Keratinocyte (primary cell): ENCODE measurements around the gene CD81. TPM values are rescaled to one million over a fixed set of nuclear protein-coding genes. Genes with fewer than 3 reads are reported as not detected.
A peak's percentile ranks its signal among the peaks of the same experiment; 100 is the strongest.

Experiments
- DNase-seq: peaks from one replicate; pipeline ENCODE4 v3.0.0-alpha.2; 2011; ENCODE audit warnings: low read depth, missing footprints, low spot score
- FAIRE-seq: peaks from 2 replicates; lab custom pipeline; 2011; peaks lifted over from hg19 to GRCh38; lab: Jason Lieb, UNC
- H2AFZ ChIP-seq: 2 replicates; pipeline ENCODE4 v1.6.0; 2012; ENCODE audit warnings: low read length, control low read depth, inconsistent platforms; ENCODE audit not compliant: control insufficient read depth
- H3K27ac ChIP-seq: 2 replicates; pipeline ENCODE4 v1.5.1; 2011; ENCODE audit warnings: low read length; ENCODE audit not compliant: control insufficient read depth, insufficient read depth
- H3K27me3 ChIP-seq: 3 replicates; pipeline ENCODE4 v1.6.0; 2011; ENCODE audit warnings: low read length; ENCODE audit not compliant: control insufficient read depth, insufficient read depth; ENCODE audit errors: extremely low read depth
- H3K36me3 ChIP-seq, 2 experiments: 2 replicates in 1 of 2; 3 replicates in 1 of 2; pipeline ENCODE4 v1.5.1; 2011; ENCODE audit warnings: low read length in 2 of 2, mild to moderate bottlenecking in 1 of 2; ENCODE audit not compliant: control insufficient read depth in 2 of 2, insufficient read depth in 2 of 2; ENCODE audit errors: extremely low read depth in 1 of 2
- H3K4me1 ChIP-seq: 3 replicates; pipeline ENCODE4 v1.5.1; 2011; ENCODE audit warnings: low read length; ENCODE audit not compliant: control insufficient read depth, insufficient read depth; ENCODE audit errors: extremely low read depth
- H3K4me2 ChIP-seq: 3 replicates; pipeline ENCODE4 v1.6.0; 2011; ENCODE audit warnings: low read depth, low read length; ENCODE audit not compliant: control insufficient read depth, insufficient read depth; ENCODE audit errors: extremely low read depth
- H3K4me3 ChIP-seq, 3 experiments: fragments of 200-600 bp in 1 of 3; sonication (generic) in 1 of 3; 2 replicates in 2 of 3; 3 replicates in 1 of 3; pipeline ENCODE4 v1.5.1; 2011 to 2016; ENCODE audit warnings: low read length in 3 of 3, mild to moderate bottlenecking in 3 of 3, control low read depth in 2 of 3, inconsistent platforms in 1 of 3, low read depth in 1 of 3, mixed read lengths in 1 of 3, mixed run types in 1 of 3, moderate library complexity in 1 of 3; ENCODE audit not compliant: control insufficient read depth in 2 of 3, insufficient read depth in 2 of 3; ENCODE audit errors: extremely low read depth in 1 of 3
- H3K79me2 ChIP-seq: 2 replicates; pipeline ENCODE4 v1.6.0; 2012; ENCODE audit warnings: low read length; ENCODE audit not compliant: control insufficient read depth, insufficient read depth
- H3K9ac ChIP-seq: 3 replicates; pipeline ENCODE4 v1.6.0; 2011; ENCODE audit warnings: low read length; ENCODE audit not compliant: control insufficient read depth, insufficient read depth; ENCODE audit errors: extremely low read depth
- H3K9me1 ChIP-seq: 3 replicates; pipeline ENCODE4 v1.6.0; 2011; ENCODE audit warnings: low read length; ENCODE audit not compliant: control insufficient read depth, insufficient read depth; ENCODE audit errors: extremely low read depth
- H3K9me3 ChIP-seq: 2 replicates; pipeline ENCODE4 v1.5.1; 2012; ENCODE audit warnings: low read depth, low read length; ENCODE audit not compliant: control insufficient read depth
- H4K20me1 ChIP-seq: 3 replicates; pipeline ENCODE4 v1.6.0; 2011; ENCODE audit warnings: low read length; ENCODE audit not compliant: control insufficient read depth, insufficient read depth; ENCODE audit errors: extremely low read depth
- EZH2 ChIP-seq: IDR thresholded peaks from one replicate; pipeline ENCODE4 v1.6.1; 2012; ENCODE audit warnings: inconsistent platforms, mild to moderate bottlenecking, low read length, moderate library complexity
- dilution Hi-C: fragments of 300-500 bp; cut with MboI; formaldehyde crosslinking; loops from one replicate; pipeline ENCODE4 v1.7.0; 2020; ENCODE audit warnings: low sequenced_read_pairs; ENCODE audit not compliant: extremely low pct_ligation_motif_present
- polyA minus RNA-seq, 3 experiments: library from RNA; depleted of rRNA, polyadenylated mRNA; stranded (reverse); fragments of >200 nt; gene quantifications; 1 replicate in 1 of 3; 2 replicates in 1 of 3; 3 replicates in 1 of 3; pipeline ENCODE4 v1.2.3, GENCODE V29; 2011
- polyA plus RNA-seq, 5 experiments: library from polyadenylated mRNA; depleted of rRNA in 3 of 5; stranded (reverse) in 3 of 5; stranded (forward) in 1 of 5; unstranded in 1 of 5; fragments of >200 nt; gene quantifications; 1 replicate in 1 of 5; 2 replicates in 3 of 5; 3 replicates in 1 of 5; pipeline versions ENCODE4 v1.2.1 to v1.2.3, GENCODE V29; 2011 to 2012; ENCODE audit warnings: missing spikeins in 2 of 5, low read depth in 1 of 5, low replicate concordance in 1 of 5
- TF ChIP-seq, protein P1 (sequence below), 3 experiments: IDR thresholded peaks in 1 of 3; conservative IDR thresholded peaks in 1 of 3; optimal IDR thresholded peaks in 1 of 3; 2 replicates in 2 of 3; 3 replicates in 1 of 3; pipeline versions ENCODE3 to v1.5.1; 2011; ENCODE audit warnings: low read length in 3 of 3, mild to moderate bottlenecking in 3 of 3, moderate library complexity in 2 of 3, control low read depth in 1 of 3, inconsistent platforms in 1 of 3; ENCODE audit not compliant: insufficient read depth in 2 of 3; ENCODE audit errors: extremely low read depth in 1 of 3

The CD81 gene, protein sequence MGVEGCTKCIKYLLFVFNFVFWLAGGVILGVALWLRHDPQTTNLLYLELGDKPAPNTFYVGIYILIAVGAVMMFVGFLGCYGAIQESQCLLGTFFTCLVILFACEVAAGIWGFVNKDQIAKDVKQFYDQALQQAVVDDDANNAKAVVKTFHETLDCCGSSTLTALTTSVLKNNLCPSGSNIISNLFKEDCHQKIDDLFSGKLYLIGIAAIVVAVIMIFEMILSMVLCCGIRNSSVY
- polyA plus RNA-seq (194 to 429 TPM (median 320 TPM) in 3 replicates), polyA minus RNA-seq (327 to 957 TPM (median 546 TPM) in 3 replicates)
- polyA plus RNA-seq (2011; ENCODE audit: low read depth): 94.1 TPM
- 211 and 326 TPM in 2 replicates for polyA plus RNA-seq (2011; cell fraction: cytosol; rRNA removed)
- 476 and 659 TPM in 2 replicates for polyA plus RNA-seq (2011; cell fraction: nucleus; rRNA removed)
- 517 and 572 TPM in 2 replicates for polyA plus RNA-seq (2012; ENCODE audit: low replicate concordance)
- polyA minus RNA-seq (2011; cell fraction: cytosol; rRNA and poly(A)+ RNA removed): 543 TPM
- 405 and 451 TPM in 2 replicates for polyA minus RNA-seq (2011; cell fraction: nucleus; rRNA and poly(A)+ RNA removed)

DNA sequence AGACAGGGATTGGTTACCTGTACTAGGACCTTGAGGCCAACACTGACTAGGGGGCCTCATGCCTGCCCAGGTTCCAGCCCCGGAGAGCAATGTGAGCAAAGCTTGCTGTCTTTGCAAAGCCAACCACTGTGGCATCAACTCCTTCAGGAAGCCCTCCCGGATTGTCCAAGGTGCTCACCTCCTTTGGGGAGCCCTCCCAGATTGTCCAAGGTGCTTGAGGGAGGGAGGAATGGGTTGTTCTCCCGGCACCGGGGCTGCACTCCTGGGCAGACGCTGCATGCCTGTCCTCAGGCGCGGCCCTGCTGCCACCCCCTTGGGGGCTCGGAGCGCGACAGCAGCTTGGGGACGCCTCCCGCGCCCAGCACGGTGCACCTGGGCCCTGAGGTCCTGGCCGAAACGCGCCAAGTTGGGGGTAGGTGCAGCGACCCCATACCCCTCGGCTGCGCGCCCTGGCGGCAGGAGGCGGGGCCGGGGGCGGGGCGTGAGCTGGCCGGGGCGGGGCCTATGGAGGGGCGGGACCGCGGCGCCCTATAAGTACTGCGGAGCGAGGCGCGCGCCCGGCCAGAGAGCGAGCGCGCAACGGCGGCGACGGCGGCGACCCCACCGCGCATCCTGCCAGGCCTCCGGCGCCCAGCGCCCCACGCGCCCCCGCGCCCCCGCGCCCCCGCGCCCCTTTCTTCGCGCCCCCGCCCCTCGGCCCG lies at the start of gene CD81:
Gene CD81, plus strand, starts transcription at position 560 of the 701 bp plus-strand sequence. CDS start 240 bp downstream, outside the sequence.
- FAIRE-seq (no peak), DNase-seq (no peak)
- peak within 1 kb of the TSS; percentile 74 to 93 (median 93) for H3K4me3 ChIP-seq
- peaks cover 0 to 6% of the 10 kb centered on the region in 2 experiments for H3K36me3 ChIP-seq
- H3K27me3 ChIP-seq: no peaks in the 10 kb centered on the region
- no peaks in the 10 kb centered on the region for H3K9me3 ChIP-seq
- peaks cover 45% of the 10 kb centered on the region for H3K79me2 ChIP-seq
- H3K9ac ChIP-seq: peak within 1 kb of the TSS; percentile 85
- TF ChIP-seq, protein P1, sequence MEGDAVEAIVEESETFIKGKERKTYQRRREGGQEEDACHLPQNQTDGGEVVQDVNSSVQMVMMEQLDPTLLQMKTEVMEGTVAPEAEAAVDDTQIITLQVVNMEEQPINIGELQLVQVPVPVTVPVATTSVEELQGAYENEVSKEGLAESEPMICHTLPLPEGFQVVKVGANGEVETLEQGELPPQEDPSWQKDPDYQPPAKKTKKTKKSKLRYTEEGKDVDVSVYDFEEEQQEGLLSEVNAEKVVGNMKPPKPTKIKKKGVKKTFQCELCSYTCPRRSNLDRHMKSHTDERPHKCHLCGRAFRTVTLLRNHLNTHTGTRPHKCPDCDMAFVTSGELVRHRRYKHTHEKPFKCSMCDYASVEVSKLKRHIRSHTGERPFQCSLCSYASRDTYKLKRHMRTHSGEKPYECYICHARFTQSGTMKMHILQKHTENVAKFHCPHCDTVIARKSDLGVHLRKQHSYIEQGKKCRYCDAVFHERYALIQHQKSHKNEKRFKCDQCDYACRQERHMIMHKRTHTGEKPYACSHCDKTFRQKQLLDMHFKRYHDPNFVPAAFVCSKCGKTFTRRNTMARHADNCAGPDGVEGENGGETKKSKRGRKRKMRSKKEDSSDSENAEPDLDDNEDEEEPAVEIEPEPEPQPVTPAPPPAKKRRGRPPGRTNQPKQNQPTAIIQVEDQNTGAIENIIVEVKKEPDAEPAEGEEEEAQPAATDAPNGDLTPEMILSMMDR (optimal IDR thresholded peaks at IDR 0.05 in 1 of 3, IDR thresholded peaks at IDR 0.05 in 1 of 3, conservative IDR thresholded peaks at IDR 0.05 in 1 of 3; ENCODE audit: extremely low read depth in 1 of 3, insufficient read depth in 2 of 3, low read length in 3 of 3): no peak
- no peak for TF ChIP-seq EZH2
- H3K9me1 ChIP-seq: no peaks in the 10 kb centered on the region
- peaks cover 25% of the 10 kb centered on the region for H3K4me1 ChIP-seq
- peak within 1 kb of the TSS; percentile 97 for H3K4me2 ChIP-seq
- H2AFZ ChIP-seq: peak within 1 kb of the TSS; percentile 22
- H4K20me1 ChIP-seq: peaks cover 25% of the 10 kb centered on the region
- dilution Hi-C loops: no loop called here
- H3K27ac ChIP-seq: peak within 1 kb of the TSS; percentile 68

DNA sequence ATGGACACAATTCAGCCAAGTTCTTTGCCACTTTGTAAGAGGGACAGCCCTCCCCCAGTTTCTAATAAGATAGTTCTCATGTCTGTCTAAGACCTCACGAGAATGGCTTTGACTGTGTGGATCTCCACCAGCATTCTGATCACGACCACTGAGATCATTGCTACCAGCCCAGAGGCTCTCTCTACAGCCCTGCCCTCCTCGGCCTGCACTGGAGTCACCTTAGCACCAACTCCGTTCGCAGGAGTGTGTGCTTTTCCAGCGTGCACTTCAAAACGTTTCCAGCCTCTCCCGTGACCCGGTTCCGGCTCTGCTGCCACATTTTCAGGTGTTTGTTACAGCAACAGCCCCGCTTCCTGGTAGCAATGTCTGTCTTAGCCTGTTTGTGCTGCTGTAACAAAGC lies 49.1 kb upstream of the CD81 start:
- H3K79me2 ChIP-seq: no peaks in the 10 kb centered on the region
- no peak for FAIRE-seq
- no peak overlapping the region for H3K4me2 ChIP-seq
- no peak overlapping the region for H3K27ac ChIP-seq
- peaks cover 4% of the 10 kb centered on the region for H3K4me1 ChIP-seq
- H2AFZ ChIP-seq: no peak overlapping the region
- TF ChIP-seq, protein P1 (optimal IDR thresholded peaks at IDR 0.05 in 1 of 3, IDR thresholded peaks at IDR 0.05 in 1 of 3, conservative IDR thresholded peaks at IDR 0.05 in 1 of 3; ENCODE audit: extremely low read depth in 1 of 3, insufficient read depth in 2 of 3, low read length in 3 of 3): no peak
- H3K9me1 ChIP-seq: no peaks in the 10 kb centered on the region
- H3K9me3 ChIP-seq: peaks cover 4% of the 10 kb centered on the region
- no peaks in the 10 kb centered on the region for H3K27me3 ChIP-seq
- no peaks in the 10 kb centered on the region for H4K20me1 ChIP-seq
- no peak for DNase-seq
- dilution Hi-C loops: no loop called here
- H3K36me3 ChIP-seq: no peaks in the 10 kb centered on the region
- no peak overlapping the region for H3K9ac ChIP-seq
- H3K4me3 ChIP-seq: no peak overlapping the region
